HG03571 (cell line): ENCODE results near the gene BTBD19.
A peak's percentile ranks its signal among the peaks of the same experiment; 100 is the strongest.
"Not testable (repeated sequence)": the region's sequence is repeated elsewhere in the genome, so short reads cannot be mapped to it uniquely, and the experiment has no call there.

ENCODE experiments used
- ATAC-seq: cut with Tn5 transposase; IDR thresholded peaks from one replicate; pipeline ENCODE4 v1.9.1; 2021; ENCODE audit not compliant: unreplicated experiment

Gene BTBD19

GRCh38 chr1:44807364-44808062 is 810 bp upstream of the BTBD19 start:
- ATAC-seq, result peak; percentile 18

GRCh38 chr1:44808938-44809917 is 905 bp downstream of the BTBD19 start:
- no peak for ATAC-seq

DNA sequence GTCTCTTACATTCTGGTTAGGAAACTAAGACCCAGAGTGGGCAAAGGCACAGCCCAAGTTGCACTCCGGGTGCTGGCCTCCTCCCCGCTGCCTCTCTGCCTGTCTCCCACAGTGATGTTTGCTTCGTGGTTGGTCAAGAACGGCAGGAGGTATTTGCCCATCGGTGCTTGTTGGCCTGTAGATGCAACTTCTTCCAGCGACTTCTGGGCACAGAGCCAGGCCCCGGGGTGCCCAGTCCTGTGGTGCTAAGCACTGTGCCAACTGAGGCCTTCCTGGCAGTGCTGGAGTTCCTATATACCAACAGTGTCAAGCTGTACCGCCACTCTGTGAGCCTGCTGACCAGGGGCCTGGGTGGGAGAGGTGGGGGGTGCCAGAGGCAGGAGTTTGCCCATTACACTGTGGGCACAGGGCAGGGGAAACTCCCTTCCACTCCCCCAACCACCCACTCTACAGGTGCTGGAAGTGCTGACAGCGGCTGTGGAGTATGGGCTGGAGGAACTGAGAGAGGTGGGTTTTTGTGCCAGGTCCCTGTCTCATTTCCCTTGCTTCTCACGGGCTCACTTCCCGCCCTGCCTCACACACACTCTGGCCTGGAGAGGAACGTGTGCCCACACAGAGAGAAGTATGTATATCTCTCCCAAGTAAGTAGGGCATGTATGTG is 1.9 kb downstream of the BTBD19 start:
- no peak for ATAC-seq

DNA sequence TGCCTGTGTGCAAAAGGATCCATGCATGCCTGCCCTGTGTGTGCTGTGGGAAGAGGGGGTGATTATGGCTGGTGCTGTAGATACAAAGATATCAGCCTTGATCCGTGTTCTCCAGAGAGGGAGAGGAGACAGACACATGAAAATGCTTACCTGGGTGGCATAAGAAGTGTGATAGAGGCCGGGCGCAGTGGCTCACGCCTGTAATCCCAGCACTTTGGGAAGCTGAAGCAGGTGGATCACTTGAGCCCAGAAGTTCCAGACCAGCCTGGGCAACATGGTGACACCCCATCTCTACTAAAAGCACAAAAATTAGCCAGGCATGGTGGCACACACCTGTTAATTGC is 2.4 kb downstream of the BTBD19 start:
- ATAC-seq, result not testable (repeated sequence)

DNA sequence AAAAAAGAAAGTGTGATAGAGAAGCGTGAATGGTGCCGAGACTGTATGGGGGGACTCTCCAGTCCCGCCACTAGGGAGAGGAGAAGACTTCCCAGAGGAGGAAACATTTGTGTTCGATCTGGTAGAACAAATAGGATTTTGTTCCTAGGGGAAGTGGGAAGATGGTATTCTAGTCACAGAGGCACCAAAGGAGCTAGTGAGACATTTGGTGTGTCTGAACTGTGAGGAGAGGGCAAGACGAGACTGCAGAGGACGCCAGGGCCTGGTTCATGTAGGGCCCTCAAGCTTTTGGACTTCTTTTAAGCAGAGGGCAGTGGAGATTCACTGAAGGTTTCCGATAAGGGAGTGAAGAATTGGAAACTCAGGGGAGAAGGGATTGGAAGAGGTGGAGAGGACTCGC is 2.9 kb downstream of the BTBD19 start:
- no peak for ATAC-seq

DNA sequence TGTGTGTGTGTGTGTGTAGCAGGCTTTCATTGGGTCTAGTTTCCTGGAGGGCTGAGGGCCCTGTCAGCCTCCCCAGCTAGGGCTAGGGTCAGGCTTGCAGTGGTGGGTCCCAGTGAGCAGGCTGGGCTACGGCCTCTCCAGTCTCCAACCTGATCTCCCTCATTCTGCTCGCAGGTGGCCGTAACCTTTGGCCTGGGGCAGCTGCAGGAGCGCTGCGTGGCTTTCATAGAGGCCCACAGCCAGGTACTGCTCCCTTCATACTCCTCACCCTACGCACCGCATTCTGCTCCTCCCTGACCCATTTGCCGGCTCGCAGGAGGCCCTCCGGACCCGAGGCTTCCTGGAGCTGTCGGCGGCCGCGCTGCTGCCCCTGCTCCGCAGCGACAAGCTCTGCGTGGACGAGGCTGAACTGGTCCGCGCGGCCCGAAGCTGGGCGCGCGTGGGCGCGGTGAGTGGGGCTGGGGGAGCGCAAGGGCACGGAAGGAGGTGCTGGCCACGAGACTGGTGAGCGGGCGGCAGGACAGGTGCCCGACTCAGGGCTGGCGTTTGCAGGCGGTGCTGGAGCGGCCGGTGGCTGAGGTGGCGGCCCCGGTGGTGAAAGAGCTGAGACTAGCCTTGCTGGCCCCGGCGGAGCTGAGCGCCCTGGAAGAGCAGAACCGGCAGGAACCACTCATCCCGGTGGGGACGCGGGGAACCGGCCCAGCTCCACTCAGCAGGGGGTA is 4.7 kb downstream of the BTBD19 start:
- ATAC-seq, result no peak

GRCh38 chr1:44815926-44816325 is 7.6 kb downstream of the BTBD19 start:
- not testable (repeated sequence) for ATAC-seq

- ATAC-seq, result no peak
These were observed 9.0 kb downstream of the BTBD19 start for GRCh38 chr1:44817307-44817706.

- ATAC-seq, result no peak
These were observed 9.6 kb downstream of the BTBD19 start for GRCh38 chr1:44817771-44818495.

- no peak for ATAC-seq
These were observed 10.9 kb downstream of the BTBD19 start for GRCh38 chr1:44819196-44819607.

GRCh38 chr1:44819608-44820327 is 11.4 kb downstream of the BTBD19 start:
- peak; percentile 75 for ATAC-seq

DNA sequence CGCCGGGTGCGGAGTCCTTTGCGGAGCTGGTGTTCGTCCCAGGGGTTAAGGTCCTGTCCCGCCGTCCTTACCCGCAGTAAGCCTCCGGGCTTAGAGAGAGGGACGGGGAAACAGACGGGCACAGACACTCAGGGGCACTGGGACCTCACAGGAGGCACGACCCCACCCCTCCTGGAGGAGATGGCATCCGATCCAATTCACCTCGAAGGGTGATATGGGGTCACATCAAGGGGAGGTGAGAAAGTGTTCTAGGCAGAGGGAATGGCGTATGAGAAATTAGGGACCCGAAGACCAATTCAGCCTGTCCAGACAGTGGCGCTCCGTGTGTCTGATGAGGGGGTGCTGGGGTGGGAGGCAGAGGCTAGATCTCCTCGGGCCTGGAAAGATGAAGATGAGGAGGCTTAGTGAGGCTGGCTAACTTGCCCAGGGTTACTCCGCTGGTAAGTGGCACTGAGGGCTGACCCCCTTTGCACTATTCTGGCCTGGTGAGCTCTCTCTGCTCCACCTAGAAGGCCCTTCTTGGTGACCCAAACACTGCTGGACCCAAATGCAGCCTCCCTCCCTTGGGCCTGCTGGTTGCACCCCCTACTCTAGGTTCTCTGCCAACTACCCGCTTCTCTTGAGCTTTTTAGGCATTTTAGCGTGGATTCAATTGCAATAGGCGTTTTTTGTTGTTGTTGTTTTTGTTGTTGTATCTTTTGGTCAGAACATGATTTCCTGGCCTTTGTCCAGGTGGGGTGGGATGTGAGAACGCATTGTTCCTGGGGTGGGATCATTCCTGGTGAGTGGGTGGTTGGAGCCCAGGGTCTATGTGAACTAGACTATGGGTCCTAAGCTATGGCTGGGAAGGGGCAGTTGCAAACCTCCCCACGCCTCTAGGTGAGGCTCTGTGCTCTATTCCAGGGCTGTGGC is 12.3 kb downstream of the BTBD19 start:
- no peak for ATAC-seq

DNA sequence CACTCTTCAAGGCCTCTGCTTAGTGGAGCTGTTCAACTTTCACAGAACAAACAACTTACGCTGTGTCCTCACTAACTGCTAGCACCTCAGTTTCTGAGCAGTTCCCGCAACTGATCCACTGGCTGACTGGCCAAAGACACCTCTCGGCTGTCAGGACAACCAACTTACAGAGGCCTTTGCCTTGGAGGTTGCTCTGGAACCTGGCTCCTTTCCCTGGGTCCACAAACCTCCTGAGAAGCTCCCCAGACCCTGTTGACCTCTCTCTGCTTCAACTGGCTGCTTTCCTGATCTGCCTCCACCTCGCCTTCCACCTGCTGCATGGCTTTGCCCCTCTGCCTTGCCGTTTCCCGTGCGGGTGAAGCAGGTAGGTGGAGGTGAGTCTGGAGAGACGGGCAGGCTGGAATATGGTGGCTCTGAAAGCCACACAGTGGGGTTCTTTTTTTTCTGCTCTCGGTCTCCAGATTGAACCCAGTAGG is 13.0 kb downstream of the BTBD19 start:
- ATAC-seq, result no peak

DNA sequence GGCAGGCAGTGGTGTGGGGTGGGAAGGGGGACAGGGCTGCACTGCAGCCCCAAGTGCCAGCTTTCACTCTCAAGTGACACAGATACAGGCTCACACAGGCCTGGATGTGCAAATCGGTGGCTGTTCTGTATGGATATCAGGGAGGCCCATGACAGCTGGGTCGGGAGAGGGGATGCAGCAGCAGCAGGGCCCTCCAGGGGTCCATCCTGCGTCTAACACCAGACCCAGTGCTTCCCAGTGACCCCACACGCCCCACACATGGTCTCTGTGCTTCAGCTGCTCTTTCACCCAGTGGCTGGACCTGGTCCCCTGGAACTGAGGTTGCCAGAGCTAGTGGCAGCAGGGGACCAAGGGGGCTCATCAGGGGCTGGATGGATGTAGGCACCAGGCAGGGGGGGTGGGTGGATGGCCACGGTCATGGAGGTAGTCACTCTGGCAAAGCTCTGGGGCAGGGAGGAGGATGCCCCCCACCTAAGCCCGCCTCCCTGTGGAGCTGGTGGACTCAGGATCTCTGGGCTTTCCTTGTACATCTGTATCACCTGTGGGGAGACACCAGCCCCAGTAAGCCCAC is 13.9 kb downstream of the BTBD19 start:
- no peak for ATAC-seq

GRCh38 chr1:44822981-44823451 is 14.7 kb downstream of the BTBD19 start:
- no peak for ATAC-seq

DNA sequence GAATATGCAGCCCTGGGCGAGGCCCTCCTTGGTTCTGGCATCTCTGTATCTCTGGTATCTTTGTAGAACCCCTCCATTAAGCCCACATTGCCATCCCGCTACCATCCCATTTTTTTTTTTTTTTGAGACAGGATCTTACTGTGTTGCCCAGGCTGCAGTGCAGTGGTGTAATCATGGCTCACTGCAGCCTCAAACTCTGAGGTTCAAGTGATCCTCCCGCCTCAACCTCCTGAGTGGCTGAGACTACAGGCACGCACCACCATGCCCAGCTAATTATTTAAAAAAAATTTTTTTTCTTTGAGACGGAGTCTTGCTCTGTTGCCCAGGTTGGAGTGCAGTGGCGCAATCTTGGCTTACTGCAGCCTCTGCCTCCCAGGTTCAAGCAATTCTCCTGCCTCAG is 16.1 kb downstream of the BTBD19 start:
- ATAC-seq, result not testable (repeated sequence)

GRCh38 chr1:44826375-44827196 is 18.3 kb downstream of the BTBD19 start:
- no peak for ATAC-seq
